CD4-positive, alpha-beta T cell (primary cell): ENCODE data around the gene BTBD9. TPM values are rescaled to one million over a fixed set of nuclear protein-coding genes. Genes with fewer than 3 reads are reported as not detected.

Experiments
- ATAC-seq: fragments of 200-7000 bp; cut with Tn5 transposase; one replicate; pipeline ENCODE4 v1.10.0; 2022; ENCODE audit warnings: mild to moderate bottlenecking; ENCODE audit not compliant: poor library complexity
- CTCF ChIA-PET: fragments of 350-600 bp; sonication (Branson Sonifier 250); formaldehyde crosslinking; loops from one replicate; lab custom pipeline; 2021; ENCODE audit warnings: antibody characterized with exemption, inconsistent platforms; lab: Charles Lee
- POLR2A ChIA-PET: fragments of 350-600 bp; sonication (Branson Sonifier 250); formaldehyde crosslinking; loops from one replicate; lab custom pipeline; 2021; ENCODE audit warnings: antibody characterized with exemption, inconsistent platforms; lab: Charles Lee
- DNase-seq, 14 experiments: peaks; one replicate each; pipeline ENCODE4 v3.0.0-alpha.2; 2013 to 2020; ENCODE audit warnings: mixed read lengths in 2 of 14
- H3K27ac ChIP-seq, 2 donors: one replicate each; pipeline versions ENCODE4 v1.5.1 to v1.7.0; 2013; ENCODE audit warnings: low read length in 2 of 2, low read depth in 1 of 2, mild to moderate bottlenecking in 1 of 2
- H3K27me3 ChIP-seq, 2 experiments: 1 replicate in 1 of 2; 2 replicates in 1 of 2; pipeline versions ENCODE4 v1.6.1 to v1.7.0; 2013; ENCODE audit warnings: low read length in 2 of 2, control low read depth in 1 of 2, mild to moderate bottlenecking in 1 of 2, moderate library complexity in 1 of 2; ENCODE audit not compliant: insufficient read depth in 2 of 2, control insufficient read depth in 1 of 2
- H3K36me3 ChIP-seq: one replicate; pipeline ENCODE4 v1.6.1; 2013; ENCODE audit warnings: low read length, control low read depth; ENCODE audit not compliant: insufficient read depth
- H3K4me1 ChIP-seq: one replicate; pipeline ENCODE4 v1.6.1; 2013; ENCODE audit warnings: low read length, control low read depth; ENCODE audit not compliant: insufficient read depth
- H3K4me3 ChIP-seq: one replicate; pipeline ENCODE4 v1.5.1; 2013; ENCODE audit warnings: mild to moderate bottlenecking, low read length, moderate library complexity
- H3K9me3 ChIP-seq, 2 experiments: 1 replicate in 1 of 2; 2 replicates in 1 of 2; pipeline versions ENCODE4 v1.6.1 to v1.7.0; 2013; ENCODE audit warnings: low read length in 2 of 2, mild to moderate bottlenecking in 2 of 2, control low read depth in 1 of 2, moderate library complexity in 1 of 2; ENCODE audit not compliant: control insufficient read depth in 1 of 2, insufficient read depth in 1 of 2
- H3K27ac Mint-ChIP-seq: one replicate; pipeline ENCODE4 v1.8.0; 2020; ENCODE audit warnings: mixed read lengths
- H3K27me3 Mint-ChIP-seq: one replicate; pipeline ENCODE4 v1.8.0; 2021; ENCODE audit warnings: mixed read lengths
- H3K36me3 Mint-ChIP-seq: one replicate; pipeline ENCODE4 v1.8.0; 2021; ENCODE audit warnings: low read depth, mixed read lengths
- H3K4me1 Mint-ChIP-seq: one replicate; pipeline ENCODE4 v1.8.0; 2021; ENCODE audit warnings: low read depth, mixed read lengths
- H3K4me3 Mint-ChIP-seq: one replicate; pipeline ENCODE4 v1.8.0; 2020; ENCODE audit warnings: mild to moderate bottlenecking, mixed read lengths
- H3K9me3 Mint-ChIP-seq: one replicate; pipeline ENCODE4 v1.8.0; 2020; ENCODE audit warnings: mixed read lengths
- CTCF ChIP-seq: fragments of 200-600 bp; IDR thresholded peaks from one replicate; pipeline ENCODE4 v1.8.0; 2022; ENCODE audit warnings: antibody characterized with exemption, mild to moderate bottlenecking
- intact Hi-C, 2 experiments: fragments of 100-400 bp; cut with DNase I in 1 of 2; cut with micrococcal nuclease in 1 of 2; formaldehyde crosslinking; loops; one replicate each; pipeline versions ENCODE4 v1.15.1 to v1.9.0; 2023 to 2025; cut with DNase I, micrococcal nuclease
- total RNA-seq, 174 experiments: library from RNA in 2 of 174; stranded (reverse) in 2 of 174; gene quantifications; one replicate each; pipeline ENCODE4 v1.2.3 and lab custom pipeline; 2021 to 2026

The BTBD9 gene
- total RNA-seq, 2 experiments from 2014 or later = 58.7 to 59.3 TPM

DNA sequence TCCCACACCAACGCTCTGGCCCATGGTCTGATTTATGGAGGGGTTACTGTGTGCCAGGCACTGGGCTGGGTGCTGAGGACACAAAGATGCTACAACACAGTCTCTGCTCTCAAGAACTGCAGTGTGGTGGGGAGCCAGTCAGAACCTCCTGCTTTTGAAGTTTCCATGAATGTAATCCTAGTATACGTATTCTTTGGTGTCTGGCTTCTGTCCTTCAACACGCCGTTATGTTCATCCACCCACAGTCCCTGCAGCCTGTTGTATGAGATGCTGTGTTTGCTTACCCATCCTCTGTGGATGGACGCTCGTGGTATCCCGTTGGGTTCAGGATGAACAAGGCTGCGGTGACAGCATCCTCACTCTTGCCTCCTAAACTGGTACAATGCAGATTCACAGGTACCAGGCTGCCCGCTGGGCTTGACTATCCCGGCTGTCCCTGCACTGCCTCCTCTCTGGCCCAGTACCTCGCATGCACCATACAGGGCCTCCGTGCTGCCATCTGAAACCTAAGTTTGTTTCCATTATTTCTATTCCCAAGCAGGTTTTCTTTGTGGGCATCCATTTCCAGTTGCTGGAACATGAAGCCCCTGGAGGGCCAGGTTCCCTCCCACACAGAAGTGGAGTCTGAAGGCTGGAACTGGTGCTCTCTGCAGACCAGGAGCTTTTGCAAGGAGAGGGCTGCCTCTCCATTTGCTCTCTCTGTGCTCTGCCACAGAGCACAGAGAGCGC is 455.7 kb downstream of the BTBD9 start:
- Mint-ChIP-seq H3K4me1 (no peaks in the 10 kb centered on the region), H3K27ac (no peak overlapping the region), H3K4me3 (no peak overlapping the region), H3K27me3 (no peaks in the 10 kb centered on the region), H3K9me3 (no peaks in the 10 kb centered on the region), H3K36me3 (peaks cover 31% of the 10 kb centered on the region)
- Histone ChIP-seq H3K4me3 (no peak overlapping the region), H3K36me3 (peaks cover 14% of the 10 kb centered on the region), H3K4me1 (no peaks in the 10 kb centered on the region), H3K27me3 (no peaks in the 10 kb centered on the region), H3K9me3 (no peaks in the 10 kb centered on the region), H3K27ac (no peak overlapping the region)
- ChIA-PET CTCF (no interaction called here), POLR2A (no interaction called here)
- intact Hi-C loops = no loop called here
- DNase-seq = no peak
- TF ChIP-seq CTCF = no peak
- ATAC-seq = no peak

GRCh38 chr6:38182426-38182825 is 457.3 kb downstream of the BTBD9 start:
- TF ChIP-seq CTCF = no peak

GRCh38 chr6:38180586-38180985 is 459.1 kb downstream of the BTBD9 start:
- TF ChIP-seq CTCF = no peak
- ChIA-PET CTCF (no interaction called here), POLR2A (no interaction called here)
- Mint-ChIP-seq H3K4me1 (no peaks in the 10 kb centered on the region), H3K27me3 (no peaks in the 10 kb centered on the region), H3K9me3 (no peaks in the 10 kb centered on the region), H3K27ac (no peak overlapping the region), H3K4me3 (no peak overlapping the region), H3K36me3 (peaks cover 30% of the 10 kb centered on the region)
- no peak for DNase-seq
- no peak overlapping the region for H3K27ac ChIP-seq
- no peaks in the 10 kb centered on the region for H3K4me1 ChIP-seq
- ATAC-seq = no peak
- H3K27me3 ChIP-seq = no peaks in the 10 kb centered on the region
- intact Hi-C loops = no loop called here
- no peak overlapping the region for H3K4me3 ChIP-seq
- H3K36me3 ChIP-seq = peaks cover 6% of the 10 kb centered on the region
- H3K9me3 ChIP-seq = no peaks in the 10 kb centered on the region

More at GRCh38 chr6:38182426-38182825, 457.3 kb downstream of the BTBD9 start:
- no peak for DNase-seq
- Histone ChIP-seq H3K27me3 (no peaks in the 10 kb centered on the region), H3K27ac (no peak overlapping the region), H3K36me3 (peaks cover 5% of the 10 kb centered on the region), H3K4me3 (no peak overlapping the region), H3K4me1 (no peaks in the 10 kb centered on the region), H3K9me3 (no peaks in the 10 kb centered on the region)
- Mint-ChIP-seq H3K27me3 (no peaks in the 10 kb centered on the region), H3K4me1 (no peaks in the 10 kb centered on the region), H3K36me3 (peaks cover 21% of the 10 kb centered on the region), H3K9me3 (no peaks in the 10 kb centered on the region), H3K4me3 (no peak overlapping the region), H3K27ac (no peak overlapping the region)
- ChIA-PET CTCF (interaction anchor here (1.0 kb wide), 1 partner anchor 399 kb away, joined by 3 read pairs; no protein-coding TSS in a partner anchor), POLR2A (no interaction called here)
- intact Hi-C loops = no loop called here
- no peak for ATAC-seq
